Measurements from ENCODE around the gene METTL25.

GRCh38 chr12:82519510-82519909 lies 161.2 kb downstream of the METTL25 start:
- TF ChIP-seq CTCF (IDR thresholded peaks at IDR 0.05): no peak
- TF ChIP-seq POLR2A (IDR thresholded peaks at IDR 0.05): no peak
